ENCODE results near the gene KIF11.
A peak's percentile ranks its signal among the peaks of the same experiment; 100 is the strongest.
"Not testable (repeated sequence)": the region's sequence is repeated elsewhere in the genome, so short reads cannot be mapped to it uniquely, and the experiment has no call there.

Gene KIF11

DNA sequence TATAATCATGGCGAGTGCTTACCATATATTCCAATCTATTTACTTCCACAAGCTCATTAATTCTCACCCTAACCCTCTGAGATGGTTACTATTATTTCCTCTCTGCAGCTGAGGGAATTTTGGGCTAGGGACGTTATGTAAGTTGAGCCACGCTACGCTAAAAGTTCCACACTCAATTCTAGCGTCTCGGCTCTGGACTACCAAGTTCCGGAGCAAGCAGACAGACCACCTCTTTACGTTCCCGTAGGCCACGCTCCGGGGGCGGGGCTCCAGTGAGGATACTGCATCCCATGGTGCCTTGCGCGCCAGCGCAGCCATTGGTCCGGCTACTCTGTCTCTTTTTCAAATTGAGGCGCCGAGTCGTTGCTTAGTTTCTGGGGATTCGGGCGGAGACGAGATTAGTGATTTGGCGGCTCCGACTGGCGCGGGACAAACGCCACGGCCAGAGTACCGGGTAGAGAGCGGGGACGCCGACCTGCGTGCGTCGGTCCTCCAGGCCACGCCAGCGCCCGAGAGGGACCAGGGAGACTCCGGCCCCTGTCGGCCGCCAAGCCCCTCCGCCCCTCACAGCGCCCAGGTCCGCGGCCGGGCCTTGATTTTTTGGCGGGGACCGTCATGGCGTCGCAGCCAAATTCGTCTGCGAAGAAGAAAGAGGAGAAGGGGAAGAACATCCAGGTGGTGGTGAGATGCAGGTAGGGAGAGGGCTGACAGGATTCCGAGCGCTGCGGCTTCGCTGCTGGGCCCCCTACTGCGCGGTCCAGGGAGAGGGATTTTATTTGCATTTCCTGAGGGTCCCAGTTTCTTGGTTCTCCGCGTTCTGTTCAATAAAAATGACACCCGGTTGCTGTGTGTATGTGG, at the start of gene KIF11:
Gene KIF11 (plus strand): TSS at position 370 of the 858 bp plus-strand sequence. CDS start 246 bp downstream, at position 616.
- peak; percentile 97 for DNase-seq (ENCODE audit: low spot score)

DNA sequence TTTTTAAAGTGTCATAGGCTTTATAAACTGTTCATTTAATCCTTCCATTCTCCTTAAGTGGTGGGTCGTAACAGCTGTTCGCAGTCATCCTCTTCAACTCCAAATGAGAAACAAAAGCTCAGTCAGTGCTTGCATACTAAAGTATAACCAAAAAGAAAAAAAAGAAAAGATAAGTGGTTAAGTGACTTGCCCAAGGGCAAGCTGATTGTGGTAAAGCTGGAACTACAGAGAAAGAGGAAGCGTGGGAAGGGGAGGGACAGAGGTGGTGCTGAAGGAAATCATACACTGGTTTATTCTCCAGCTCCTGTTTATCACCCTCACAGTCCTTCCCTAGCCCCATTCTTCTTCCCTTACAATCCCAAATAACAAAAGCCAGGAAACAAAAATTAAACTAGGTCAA, 48.6 kb upstream of the KIF11 start:
- no peak for DNase-seq (ENCODE audit: low spot score)

DNA sequence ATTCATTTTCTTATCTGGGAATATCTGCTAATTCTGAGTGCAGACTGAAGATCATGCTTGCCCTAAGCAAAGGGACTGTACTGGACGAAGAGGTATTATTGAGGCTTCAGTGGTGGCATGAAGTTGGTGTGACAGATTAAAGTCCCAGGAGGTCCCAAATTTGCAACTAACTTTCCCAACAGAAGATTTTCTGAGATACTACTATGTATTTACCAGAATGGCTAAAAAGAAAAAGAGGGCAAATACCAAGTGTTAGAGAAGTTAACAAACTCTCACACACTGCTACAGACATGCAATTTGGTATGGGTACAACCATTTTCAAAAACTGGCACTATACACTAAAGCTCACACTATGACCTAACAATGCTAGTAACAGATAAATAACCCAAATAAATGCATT, 47.4 kb upstream of the KIF11 start:
- DNase-seq (ENCODE audit: low spot score), result no peak

DNA sequence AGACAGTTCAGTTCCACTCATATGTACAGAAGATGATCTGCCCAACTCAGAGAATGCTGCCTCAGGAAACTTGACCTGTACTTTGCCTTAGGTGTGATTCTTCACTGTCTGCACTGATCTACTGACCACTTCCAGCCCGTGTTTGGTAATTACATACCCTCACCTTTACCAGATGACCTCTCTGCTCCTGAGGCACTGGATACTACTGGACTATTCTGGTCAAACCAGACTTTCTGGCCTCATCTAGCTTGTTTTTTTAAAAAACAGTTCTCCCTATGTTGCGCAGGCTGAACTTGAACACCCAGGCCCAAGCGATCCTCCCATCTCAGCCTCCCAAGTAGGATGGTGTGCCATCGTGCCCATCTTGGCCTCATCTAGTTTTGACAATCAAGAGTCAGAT, 45.3 kb upstream of the KIF11 start:
- DNase-seq (ENCODE audit: low spot score), result no peak

DNA sequence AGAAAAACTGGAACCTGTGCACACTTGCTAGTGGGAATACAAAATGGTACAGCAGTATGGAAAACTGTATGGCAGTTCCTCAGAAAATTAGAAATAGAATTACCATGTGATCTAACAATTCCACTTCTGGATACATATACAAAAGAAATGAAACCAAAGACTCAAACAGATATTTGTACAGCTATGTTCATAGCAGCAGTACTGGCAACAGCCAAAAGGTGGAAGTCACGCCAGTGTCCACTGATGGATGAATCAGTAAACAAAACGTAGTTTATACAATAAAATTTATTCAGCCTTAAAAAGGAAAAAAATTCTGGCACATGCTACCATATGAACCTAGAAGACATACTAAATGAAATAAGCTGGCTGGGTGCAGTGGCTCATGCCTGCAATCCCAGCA, 42.0 kb upstream of the KIF11 start:
- no peak for DNase-seq (ENCODE audit: low spot score)

DNA sequence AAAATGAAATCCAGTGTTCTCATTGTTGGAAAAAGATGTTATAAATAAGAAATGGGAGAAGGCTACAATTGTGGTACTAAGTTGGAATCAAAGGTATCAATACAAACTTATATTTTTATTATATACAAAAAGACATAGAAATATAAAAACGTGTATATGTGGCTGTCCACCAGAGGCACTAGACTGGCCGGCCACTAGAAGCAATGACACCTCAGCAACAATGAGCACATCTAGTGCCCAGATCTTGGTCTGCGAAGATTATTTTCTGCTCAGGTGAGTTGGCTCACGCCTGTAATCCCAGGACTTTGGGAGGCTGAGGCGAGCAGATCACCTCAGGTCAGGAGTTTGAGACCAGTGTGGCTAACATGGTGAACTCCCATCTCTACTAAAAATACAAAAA, 40.6 kb upstream of the KIF11 start:
- no peak for DNase-seq (ENCODE audit: low spot score)

DNA sequence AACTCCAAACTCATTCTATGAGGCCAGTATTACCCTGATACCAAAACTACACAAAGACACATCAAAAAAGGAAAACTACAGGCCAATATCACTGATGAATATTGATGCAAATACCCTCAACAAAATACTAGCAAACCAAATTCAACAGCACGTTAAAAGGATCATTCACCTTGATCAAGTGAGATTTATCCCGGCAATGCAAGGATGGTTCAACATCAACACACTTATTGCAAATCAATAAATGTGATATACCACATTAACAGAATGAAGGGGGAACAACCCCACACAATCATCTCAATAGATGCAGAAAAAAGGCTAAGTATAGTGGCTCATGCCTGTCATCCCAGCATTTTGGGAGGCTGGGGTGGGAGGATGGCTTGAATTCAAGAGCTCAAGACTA, 39.0 kb upstream of the KIF11 start:
- no peak for DNase-seq (ENCODE audit: low spot score)

DNA sequence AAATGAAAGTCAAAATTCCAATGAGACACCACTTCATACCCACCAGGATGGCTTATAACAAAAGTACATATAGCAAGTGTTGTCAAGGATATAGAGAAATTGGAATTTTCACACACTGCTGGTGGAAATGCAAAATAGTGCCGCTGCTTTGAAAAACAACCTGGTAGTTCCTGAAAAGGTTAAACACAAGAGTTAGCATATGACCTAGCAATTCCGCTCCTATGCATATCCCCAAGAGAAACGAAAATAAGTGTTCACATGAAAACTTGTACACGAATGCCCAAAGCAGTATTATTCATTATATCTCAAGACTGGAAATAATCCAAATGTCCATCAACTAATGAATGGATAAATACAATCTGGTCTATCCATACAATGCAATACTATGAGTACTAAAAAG, 33.9 kb upstream of the KIF11 start:
- DNase-seq (ENCODE audit: low spot score), result no peak

DNA sequence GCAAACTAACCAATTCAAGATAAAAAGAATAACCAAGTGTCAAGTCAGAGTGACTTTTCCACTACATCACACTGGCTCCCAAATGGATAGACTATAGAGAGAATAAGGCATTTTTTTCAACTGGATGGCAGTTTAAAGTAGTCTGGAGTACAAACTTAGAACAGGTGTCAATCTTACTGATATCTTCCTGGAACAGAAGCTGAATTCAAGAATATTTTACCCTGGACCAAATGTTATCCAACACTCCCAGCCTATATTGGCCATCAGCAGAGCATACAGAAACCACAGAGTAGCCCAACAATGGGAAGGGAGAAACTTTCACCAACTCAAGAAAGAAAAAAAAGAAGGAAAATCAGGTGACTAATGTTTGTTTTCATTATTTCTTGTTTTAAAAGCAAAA, 30.5 kb upstream of the KIF11 start:
- no peak for DNase-seq (ENCODE audit: low spot score)

DNA sequence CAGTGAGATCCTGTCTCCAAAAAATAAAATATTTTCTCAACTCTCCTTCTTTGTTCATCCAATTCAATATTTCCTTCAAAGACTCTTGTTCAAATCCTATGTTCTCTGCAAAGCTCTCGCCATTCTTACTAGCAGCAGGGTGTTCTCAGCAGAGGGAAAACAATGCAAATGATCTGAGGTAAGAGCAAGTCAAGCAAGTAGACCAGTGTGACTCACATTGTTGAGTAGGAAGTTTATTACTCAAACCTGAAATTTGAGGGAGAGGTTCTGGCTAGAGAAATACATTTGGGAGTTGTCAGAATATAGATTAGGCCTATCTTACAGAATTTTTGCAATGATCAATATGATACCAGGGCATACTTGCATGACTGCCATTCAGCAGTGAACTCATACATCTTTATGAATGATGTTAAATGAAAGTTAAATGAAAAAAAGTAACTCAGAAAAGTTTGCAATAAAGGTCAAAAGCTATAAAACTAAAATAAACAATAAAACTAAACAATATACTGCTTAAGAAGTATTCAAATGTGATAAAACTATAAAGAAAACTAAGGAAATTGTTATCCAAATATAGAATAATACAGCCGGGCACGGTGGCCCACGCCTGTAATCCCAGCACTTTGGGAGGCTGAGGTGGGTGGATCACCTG, 24.9 kb upstream of the KIF11 start:
- peak; percentile 70 for DNase-seq (ENCODE audit: low spot score)

DNA sequence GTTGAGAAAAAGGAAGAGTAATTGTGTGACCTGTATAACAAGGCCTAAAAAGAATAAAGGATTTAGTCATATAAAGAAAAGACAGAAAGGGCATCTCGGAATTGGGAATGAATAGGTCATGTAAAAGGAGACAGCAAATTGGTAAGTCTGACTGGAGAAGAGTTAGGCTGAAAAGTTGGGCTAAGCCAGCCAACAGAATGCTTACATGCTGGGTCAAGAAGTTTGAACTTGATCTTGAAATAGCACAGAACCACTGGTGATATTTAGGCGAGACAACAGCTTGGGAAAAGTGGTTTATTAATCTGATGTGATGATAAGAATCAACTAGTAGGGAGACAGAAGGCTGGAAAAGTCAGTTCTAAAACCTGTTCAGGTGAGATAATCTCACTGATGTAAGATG, 23.9 kb upstream of the KIF11 start:
- DNase-seq (ENCODE audit: low spot score), result no peak

DNA sequence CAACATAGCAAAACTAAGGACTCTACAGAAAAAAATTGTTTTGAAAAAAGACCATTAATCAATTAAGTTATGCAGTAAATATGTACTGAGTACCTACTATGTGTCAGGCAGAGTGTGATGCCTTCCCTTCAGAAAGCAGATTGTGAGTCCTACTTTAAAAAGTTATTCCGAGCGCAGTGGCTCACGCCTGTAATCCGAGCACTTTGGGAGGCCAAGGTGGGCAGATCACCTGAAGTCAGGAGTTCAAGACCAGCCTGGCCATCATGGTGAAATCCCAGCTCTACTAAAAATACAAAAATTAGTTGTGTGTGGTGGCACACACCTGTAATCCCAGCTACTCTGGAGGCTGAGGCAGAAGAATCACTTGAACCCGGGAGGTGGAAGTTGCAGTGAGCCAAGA, 23.3 kb upstream of the KIF11 start:
- DNase-seq (ENCODE audit: low spot score), result not testable (repeated sequence)

DNA sequence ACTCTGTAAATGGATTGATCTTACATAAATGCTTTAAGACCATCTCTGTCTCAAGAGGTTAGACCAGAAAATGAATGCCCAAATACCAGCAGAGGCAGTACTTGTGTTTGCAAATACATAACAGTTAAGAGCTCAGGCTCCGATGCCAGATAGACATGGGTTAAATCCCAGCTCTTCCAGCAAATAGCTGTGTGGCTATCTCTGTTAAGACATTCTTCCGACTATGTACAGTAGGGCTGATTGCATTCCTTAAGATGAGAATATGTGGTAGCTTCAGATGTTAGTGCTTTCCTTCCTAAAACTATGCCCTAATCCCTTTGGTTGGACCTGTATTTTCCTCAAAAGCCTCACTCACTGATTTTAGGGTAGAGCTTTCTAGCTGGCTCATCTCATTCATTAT, 21.3 kb upstream of the KIF11 start:
- DNase-seq (ENCODE audit: low spot score), result no peak

DNA sequence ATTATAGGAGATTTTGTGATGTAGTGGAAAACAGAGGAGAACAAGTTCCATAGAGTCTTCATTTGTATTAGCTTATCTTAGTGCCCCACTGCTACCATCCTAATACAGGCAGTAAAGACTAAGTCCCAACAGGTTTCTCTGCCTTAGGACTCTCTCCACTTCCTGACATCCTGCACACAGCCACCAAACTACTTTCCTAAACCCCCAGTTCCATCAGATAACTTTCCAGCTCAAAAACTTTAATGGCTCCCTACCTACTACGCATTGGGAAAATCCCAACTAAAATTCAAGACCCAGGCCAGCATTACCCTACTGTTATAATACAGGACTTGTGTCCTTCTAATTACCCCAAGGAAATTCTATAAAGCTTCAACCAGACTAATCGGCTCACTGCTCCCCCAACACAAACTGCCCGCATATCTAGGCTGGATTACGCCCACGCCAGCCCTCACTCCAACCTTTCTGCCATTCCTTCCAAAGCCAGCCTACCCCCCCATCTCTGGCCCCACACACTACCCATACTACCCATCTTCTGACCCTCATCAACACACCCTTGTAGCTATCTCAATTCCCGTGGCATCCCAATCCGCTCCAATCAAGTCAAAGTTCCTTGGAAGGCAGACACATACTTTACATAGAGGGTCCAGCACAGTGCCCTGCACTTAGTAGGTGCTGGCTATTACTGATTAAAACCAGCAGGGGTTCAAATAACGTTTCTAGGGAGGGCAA, 20.4 kb upstream of the KIF11 start:
- no peak for DNase-seq (ENCODE audit: low spot score)

DNA sequence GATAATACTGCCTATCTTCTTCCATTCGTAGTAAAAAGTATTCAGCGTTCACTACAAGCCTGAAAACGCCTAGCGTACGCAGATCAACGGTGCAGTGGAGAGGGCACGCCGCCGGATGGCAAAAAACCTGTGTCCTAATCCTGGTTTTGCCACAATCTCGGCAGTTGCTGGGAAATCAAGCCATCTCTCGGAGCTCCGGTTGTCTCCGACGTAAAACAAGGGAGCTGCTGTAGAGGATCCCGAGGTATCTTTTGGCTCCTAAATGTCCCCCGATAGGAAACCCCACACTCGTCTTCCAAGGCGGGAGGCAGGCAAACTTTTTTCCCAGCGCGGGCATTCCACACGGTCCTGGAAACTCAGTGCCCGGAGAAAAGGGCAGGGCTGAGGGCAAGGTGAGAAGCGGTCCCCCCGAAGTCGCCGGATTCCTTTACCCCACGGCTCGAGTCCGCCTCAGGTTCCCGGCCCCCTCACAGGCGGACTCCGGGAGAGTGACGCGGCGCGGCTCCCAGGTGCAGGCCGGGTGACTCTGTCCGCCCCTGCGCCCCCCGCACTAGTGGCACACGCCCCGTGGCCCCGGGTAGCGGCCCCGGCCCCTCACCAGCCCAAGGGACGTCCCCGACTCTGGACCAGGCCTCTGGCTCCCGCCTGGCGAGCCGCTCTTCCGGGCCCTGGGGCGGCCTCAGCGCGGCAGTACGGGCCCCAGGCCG, 19.7 kb upstream of the KIF11 start:
- DNase-seq (ENCODE audit: low spot score), result peak; percentile 60

DNA sequence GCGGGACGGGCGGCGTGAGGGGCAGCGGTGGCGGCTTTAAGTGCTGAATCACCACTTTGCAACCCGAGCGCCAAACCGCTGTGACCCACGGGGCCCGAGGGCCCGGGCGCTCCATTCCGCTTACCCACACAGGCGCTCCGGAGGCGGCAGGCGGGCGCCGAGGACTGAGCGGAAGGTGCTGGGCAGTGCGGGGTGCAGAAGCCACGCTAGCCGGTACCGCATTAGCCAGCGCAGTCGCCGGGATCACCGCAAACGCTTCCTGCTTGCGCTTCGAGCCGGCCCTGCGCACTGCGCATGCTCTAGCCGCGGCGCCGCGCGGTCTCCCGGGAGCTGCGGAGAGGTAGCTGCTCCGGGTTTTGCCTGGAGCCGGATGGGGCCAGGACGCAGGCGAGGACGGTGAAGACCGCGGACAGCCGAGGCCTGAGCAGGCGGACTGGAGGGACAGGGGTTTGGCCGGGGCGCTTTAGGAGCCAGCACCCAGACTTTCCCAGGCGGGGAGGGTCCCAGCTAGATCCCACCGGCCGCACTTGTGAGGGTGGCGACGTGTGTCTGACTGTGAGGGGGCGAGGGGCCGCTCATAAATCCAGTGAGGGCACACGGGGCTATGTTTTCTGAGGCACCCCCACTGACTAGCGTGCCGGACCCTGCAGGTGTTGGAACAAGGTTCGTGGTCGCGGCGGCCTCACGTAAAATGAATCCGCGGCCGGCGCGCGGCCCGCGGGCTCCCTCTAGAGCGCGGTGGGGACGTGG, 19.0 kb upstream of the KIF11 start, which contains the start of gene IDE:
Gene IDE (minus strand): TSS at position 296 of the 750 bp plus-strand sequence. CDS start 74 bp downstream, at position 222.
- peak; percentile 89 for DNase-seq (ENCODE audit: low spot score)

DNA sequence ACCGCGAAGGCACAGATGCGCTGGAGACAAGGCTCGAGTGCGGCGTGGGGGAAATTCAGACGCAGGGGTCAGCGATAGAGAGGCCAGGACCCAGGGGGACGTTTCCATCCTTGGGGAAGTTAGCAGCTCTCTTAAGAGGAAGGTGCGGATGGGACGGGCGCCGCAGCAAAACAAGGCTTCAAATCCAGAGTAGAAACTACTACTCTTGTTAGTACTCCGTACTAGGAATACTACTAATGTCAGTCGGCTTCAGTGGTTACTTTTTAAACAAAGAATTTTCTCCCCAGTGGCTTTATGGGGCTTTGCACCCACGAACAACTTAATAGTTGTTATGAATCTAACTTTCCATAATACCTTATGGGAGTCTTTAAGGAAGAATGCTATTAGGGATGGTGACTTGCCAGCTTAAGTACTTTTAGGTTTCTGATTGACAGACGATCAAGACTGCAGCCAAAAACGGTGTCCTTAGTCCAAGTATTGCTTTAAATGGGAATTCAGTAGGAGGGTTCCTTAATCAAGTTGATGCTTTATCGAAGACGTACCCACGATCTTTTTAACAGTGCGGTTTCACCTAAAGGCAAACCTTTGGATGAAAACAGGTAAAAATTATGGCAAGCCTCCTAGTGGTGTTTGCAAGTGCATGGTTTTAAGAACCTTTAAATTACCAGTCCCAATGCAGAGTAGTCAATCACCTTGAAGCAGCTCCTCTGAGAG, 18.2 kb upstream of the KIF11 start:
- DNase-seq (ENCODE audit: low spot score), result no peak

DNA sequence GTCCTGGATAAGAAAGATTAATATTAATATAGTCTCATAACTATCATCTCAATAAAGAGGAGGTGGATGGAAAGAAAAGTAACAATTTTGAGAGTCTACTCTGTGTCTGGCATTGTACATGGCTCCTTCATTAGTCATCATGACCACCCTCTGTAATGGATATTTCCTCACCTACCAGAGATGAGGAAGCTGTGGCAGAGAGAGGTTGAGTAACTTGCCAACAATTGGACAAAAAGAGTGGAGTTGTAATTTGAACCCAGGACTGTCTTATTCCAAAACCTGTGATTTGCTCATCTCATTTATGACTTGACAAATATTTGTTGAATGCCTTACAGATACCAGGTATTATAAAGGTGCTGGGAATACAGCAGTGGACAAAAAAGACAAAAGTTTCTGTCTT, 17.0 kb upstream of the KIF11 start:
- DNase-seq (ENCODE audit: low spot score), result peak; percentile 90

DNA sequence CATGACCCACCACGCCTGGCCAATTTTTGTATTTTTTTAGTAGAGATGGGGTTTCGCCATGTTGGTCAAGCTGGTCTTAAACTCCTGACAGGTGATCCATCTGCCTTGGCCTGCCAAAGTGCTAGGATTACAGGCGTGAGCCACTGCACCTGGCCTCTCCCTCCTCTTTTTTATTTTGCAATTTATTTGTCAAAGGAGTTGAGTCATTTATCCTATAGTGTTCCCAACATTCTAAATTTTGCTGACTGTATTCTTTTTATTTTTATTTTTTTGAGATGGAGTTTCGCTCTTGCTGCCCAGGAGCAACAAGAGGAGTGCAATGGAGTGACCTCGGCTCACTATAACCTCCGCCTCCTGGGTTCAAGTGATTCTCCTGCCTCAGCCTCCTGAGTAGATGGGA, 10.6 kb upstream of the KIF11 start:
- not testable (repeated sequence) for DNase-seq (ENCODE audit: low spot score)

DNA sequence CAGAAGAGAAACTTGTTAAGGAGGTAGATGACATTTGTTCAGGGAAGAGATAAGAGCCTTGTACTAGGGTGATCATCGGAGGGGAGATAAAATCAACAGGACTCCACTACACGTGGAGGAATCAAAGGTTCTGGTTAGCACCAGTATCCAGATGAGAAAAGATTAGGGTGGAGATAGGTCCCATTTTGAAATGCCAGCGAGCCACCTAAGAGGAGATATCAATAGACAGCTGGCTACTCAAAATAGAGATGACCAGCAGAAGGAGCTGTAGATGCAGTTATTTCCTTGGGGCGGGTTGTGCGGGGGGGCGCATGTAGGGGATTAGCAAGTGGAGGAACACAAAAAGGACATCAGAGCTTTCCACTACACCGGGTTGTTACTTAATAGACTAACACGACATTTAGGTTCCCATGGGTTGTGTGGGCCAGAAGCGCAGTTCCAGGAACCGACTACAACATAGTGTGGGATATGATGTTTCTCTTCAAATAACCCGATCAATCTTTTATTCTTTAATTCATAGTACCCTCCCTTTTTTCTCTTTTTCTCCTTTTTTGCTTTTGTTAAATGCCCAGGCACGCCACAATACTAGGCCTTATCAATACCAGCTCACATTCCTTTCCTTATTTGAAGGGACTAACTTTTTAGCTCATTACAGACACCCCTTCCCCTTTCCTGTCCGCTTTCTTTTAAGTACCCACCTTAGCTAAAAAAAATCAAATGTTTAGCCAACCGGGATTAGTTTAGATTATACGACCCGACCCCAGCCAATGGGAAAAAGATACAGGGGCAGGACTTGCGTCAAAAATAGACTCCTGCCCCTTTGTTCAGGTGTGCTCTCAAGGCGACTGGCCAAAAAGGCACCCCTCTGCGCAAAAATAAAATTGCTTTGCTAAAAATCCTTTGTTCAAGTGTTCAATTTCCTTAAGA, 2.0 kb upstream of the KIF11 start:
- peak; percentile 52 for DNase-seq (ENCODE audit: low spot score)

All from kidney tubule cell (primary cell).